Endodermal cell (in vitro differentiated cells): ENCODE data around the gene ZMAT5. TPM values are rescaled to one million over a fixed set of nuclear protein-coding genes. Genes with fewer than 3 reads are reported as not detected.

Experiments
- DNase-seq: peaks from one replicate; pipeline ENCODE4 v3.0.0-alpha.2; 2017
- H3K27ac ChIP-seq: 2 replicates; pipeline ENCODE4 v1.5.1; 2013; ENCODE audit warnings: mild to moderate bottlenecking, low read depth, low read length, moderate library complexity
- H3K27me3 ChIP-seq: 2 replicates; pipeline ENCODE4 v1.6.1; 2013; ENCODE audit warnings: mild to moderate bottlenecking, low read length, moderate library complexity; ENCODE audit not compliant: insufficient read depth, control insufficient read depth, poor library complexity, severe bottlenecking
- H3K36me3 ChIP-seq: 2 replicates; pipeline ENCODE4 v1.7.0; 2013; ENCODE audit warnings: mild to moderate bottlenecking, low read length, moderate library complexity; ENCODE audit not compliant: control insufficient read depth, insufficient read depth
- H3K4me1 ChIP-seq: one replicate; pipeline ENCODE4 v1.7.0; 2013; ENCODE audit warnings: low read length; ENCODE audit not compliant: control insufficient read depth, insufficient read depth
- H3K4me3 ChIP-seq: 2 replicates; pipeline ENCODE4 v1.5.1; 2013; ENCODE audit warnings: mild to moderate bottlenecking, low read length, moderate library complexity
- H3K9ac ChIP-seq: 2 replicates; pipeline ENCODE4 v1.6.1; 2013; ENCODE audit warnings: mild to moderate bottlenecking, low read length, moderate library complexity; ENCODE audit not compliant: poor library complexity, severe bottlenecking; ENCODE audit errors: extremely low read depth
- H3K9me3 ChIP-seq: 2 replicates; pipeline ENCODE4 v1.6.1; 2013; ENCODE audit warnings: mild to moderate bottlenecking, low read length, moderate library complexity; ENCODE audit not compliant: control insufficient read depth
- H3K27ac Mint-ChIP-seq: 2 replicates; pipeline ENCODE4 v1.8.0; 2020; ENCODE audit warnings: mixed read lengths
- H3K27me3 Mint-ChIP-seq: 2 replicates; pipeline ENCODE4 v1.8.0; 2021; ENCODE audit warnings: mild to moderate bottlenecking, mixed read lengths; ENCODE audit not compliant: insufficient read depth
- H3K36me3 Mint-ChIP-seq: 2 replicates; pipeline ENCODE4 v1.8.0; 2020; ENCODE audit warnings: low read depth, mixed read lengths
- H3K4me1 Mint-ChIP-seq: 2 replicates; pipeline ENCODE4 v1.8.0; 2020; ENCODE audit warnings: mixed read lengths
- H3K4me3 Mint-ChIP-seq: 2 replicates; pipeline ENCODE4 v1.8.0; 2020; ENCODE audit warnings: mild to moderate bottlenecking, moderate library complexity, mixed read lengths
- H3K9me3 Mint-ChIP-seq: 2 replicates; pipeline ENCODE4 v1.8.0; 2020; ENCODE audit warnings: mild to moderate bottlenecking, mixed read lengths
- WGBS, 2 experiments: methylation state at CpG; one replicate each; pipeline versions ENCODE4 v1.1.5 to v1.1.7; 2013; ENCODE audit warnings: missing lambda C conversion rate in 2 of 2, mixed read lengths in 1 of 2; ENCODE audit not compliant: insufficient coverage in 1 of 2, insufficient read length in 1 of 2; 5-methylcytosine and 5-hydroxymethylcytosine counted together
- total RNA-seq, 2 donors: library from RNA; stranded (reverse); fragmentation: NEBNext Ultra II Directional in 1 of 2; extraction: Animal tissue kit (Norgen Biotek cat#: 25700) in 1 of 2; gene quantifications; 2 replicates in 1 of 2; 3 replicates in 1 of 2; pipeline ENCODE4 v1.2.1, GENCODE V29; 2021
- TF ChIP-seq, protein P1 (sequence below): fragments of 200-600 bp; sonication (generic); conservative IDR thresholded peaks from 2 replicates; pipeline ENCODE4 v1.5.0; 2021; ENCODE audit warnings: antibody characterized with exemption, mild to moderate bottlenecking

ZMAT5 gene
- total RNA-seq, 2 donors from 2014 or later = 15.5 to 22.5 TPM

DNA sequence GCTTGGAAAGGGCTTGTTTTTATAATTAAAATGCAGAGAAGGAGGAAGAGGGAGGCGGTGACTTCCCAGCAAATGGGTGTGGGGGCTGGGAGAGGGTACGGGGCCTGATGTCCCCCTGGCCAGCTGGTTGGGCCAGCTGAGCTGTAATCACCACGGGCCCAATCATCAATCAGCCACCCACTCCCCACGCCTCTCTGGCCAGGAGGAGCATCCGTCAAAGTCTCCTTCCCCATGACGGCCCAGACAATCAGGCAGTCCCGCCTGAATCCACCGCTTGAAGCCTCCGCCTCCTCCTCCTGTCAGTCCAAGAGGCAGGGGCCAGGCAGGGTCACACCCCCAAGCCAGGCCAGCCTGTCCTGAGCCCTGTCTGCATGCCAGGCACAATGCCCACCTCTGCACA lies 60.3 kb downstream of the ZMAT5 start:
- H3K4me3 Mint-ChIP-seq = no peak overlapping the region
- peaks cover 30% of the 10 kb centered on the region for H3K27me3 Mint-ChIP-seq
- Histone ChIP-seq H3K9me3 (no peaks in the 10 kb centered on the region), H3K4me3 (no peak overlapping the region), H3K27ac (peak overlapping the region; percentile 83), H3K9ac (no peak overlapping the region), H3K4me1 (peaks cover 24% of the 10 kb centered on the region), H3K36me3 (no peaks in the 10 kb centered on the region), H3K27me3 (peaks cover 9% of the 10 kb centered on the region)
- H3K36me3 Mint-ChIP-seq = no peaks in the 10 kb centered on the region
- H3K4me1 Mint-ChIP-seq = peaks cover 14% of the 10 kb centered on the region
- DNase-seq = peak; percentile 84
- no peak overlapping the region for H3K27ac Mint-ChIP-seq
- no peaks in the 10 kb centered on the region for H3K9me3 Mint-ChIP-seq
- 40 to 54% methylated on average over 7 to 9 of the region's 9 CpGs for WGBS, 2 experiments
- TF ChIP-seq, protein P1, sequence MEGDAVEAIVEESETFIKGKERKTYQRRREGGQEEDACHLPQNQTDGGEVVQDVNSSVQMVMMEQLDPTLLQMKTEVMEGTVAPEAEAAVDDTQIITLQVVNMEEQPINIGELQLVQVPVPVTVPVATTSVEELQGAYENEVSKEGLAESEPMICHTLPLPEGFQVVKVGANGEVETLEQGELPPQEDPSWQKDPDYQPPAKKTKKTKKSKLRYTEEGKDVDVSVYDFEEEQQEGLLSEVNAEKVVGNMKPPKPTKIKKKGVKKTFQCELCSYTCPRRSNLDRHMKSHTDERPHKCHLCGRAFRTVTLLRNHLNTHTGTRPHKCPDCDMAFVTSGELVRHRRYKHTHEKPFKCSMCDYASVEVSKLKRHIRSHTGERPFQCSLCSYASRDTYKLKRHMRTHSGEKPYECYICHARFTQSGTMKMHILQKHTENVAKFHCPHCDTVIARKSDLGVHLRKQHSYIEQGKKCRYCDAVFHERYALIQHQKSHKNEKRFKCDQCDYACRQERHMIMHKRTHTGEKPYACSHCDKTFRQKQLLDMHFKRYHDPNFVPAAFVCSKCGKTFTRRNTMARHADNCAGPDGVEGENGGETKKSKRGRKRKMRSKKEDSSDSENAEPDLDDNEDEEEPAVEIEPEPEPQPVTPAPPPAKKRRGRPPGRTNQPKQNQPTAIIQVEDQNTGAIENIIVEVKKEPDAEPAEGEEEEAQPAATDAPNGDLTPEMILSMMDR = no peak

GRCh38 chr22:29705651-29706050 lies 61.2 kb downstream of the ZMAT5 start:
- H3K4me3 ChIP-seq = no peak overlapping the region
- Mint-ChIP-seq H3K27ac (no peak overlapping the region), H3K27me3 (peaks cover 30% of the 10 kb centered on the region), H3K36me3 (no peaks in the 10 kb centered on the region), H3K9me3 (no peaks in the 10 kb centered on the region), H3K4me3 (no peak overlapping the region), H3K4me1 (peaks cover 22% of the 10 kb centered on the region)
- no peaks in the 10 kb centered on the region for H3K9me3 ChIP-seq
- TF ChIP-seq, protein P1 = no peak
- H3K27ac ChIP-seq = peak overlapping the region; percentile 83
- no peak for DNase-seq
- no peak overlapping the region for H3K9ac ChIP-seq
- peaks cover 9% of the 10 kb centered on the region for H3K27me3 ChIP-seq
- peaks cover 24% of the 10 kb centered on the region for H3K4me1 ChIP-seq
- WGBS, 2 experiments = 89% methylated on average over 7 of the region's 7 CpGs; no CpG with 5 or more reads in 1 of the 2 experiments
- no peaks in the 10 kb centered on the region for H3K36me3 ChIP-seq

DNA sequence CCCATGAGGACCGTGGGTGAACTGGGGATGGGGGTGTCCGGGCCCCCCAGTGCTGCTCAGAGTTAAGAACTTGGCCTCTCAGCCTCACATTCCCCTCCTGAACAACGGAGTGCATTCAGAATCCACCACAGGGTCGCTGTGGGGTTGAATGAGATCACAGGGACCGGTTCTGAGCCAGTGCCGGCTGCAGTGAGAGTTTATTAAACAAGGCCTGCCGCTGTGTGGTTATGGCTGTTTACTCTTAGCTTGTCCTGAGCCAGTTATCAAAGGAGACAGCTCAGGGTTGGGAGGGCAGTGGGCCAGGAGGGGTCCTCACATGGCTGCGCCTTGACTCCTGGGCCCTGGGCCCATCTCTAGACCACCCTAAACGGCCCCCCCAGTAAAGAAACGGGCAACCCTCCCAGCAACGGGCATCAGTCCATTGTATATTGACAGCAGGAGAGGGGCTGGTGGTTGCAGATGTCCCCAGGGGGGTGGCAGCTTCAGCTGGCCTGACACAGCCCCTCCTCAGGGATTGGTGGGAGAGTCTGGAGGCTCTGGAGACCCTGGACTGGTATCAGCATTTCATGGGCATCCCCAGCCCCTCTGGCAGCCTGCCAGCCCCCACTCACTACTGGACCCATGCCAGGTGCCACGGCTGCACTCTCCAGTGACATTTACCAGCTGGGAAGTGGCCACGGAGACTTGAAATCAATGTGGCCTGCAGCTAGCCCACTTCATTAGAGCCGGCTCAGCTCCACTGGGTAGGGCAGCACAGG lies 62.1 kb downstream of the ZMAT5 start:
- Histone ChIP-seq H3K36me3 (no peaks in the 10 kb centered on the region), H3K4me1 (peaks cover 24% of the 10 kb centered on the region), H3K9me3 (no peaks in the 10 kb centered on the region), H3K27me3 (peaks cover 9% of the 10 kb centered on the region), H3K4me3 (no peak overlapping the region), H3K27ac (peak overlapping the region; percentile 70), H3K9ac (no peak overlapping the region)
- TF ChIP-seq, protein P1 = no peak
- Mint-ChIP-seq H3K27me3 (peaks cover 30% of the 10 kb centered on the region), H3K9me3 (no peaks in the 10 kb centered on the region), H3K4me3 (no peak overlapping the region), H3K4me1 (peaks cover 22% of the 10 kb centered on the region), H3K27ac (no peak overlapping the region), H3K36me3 (no peaks in the 10 kb centered on the region)
- no peak for DNase-seq
- WGBS, 2 experiments = 32 to 55% methylated on average over 9 to 14 of the region's 14 CpGs
